ENCODE measurements around the gene ERCC5. TPM values are rescaled to one million over a fixed set of nuclear protein-coding genes. Genes with fewer than 3 reads are reported as not detected.

The ERCC5 gene
- total RNA-seq, 3 donors from 2014 or later = 58.6 to 85.0 (median 62.7) TPM

DNA sequence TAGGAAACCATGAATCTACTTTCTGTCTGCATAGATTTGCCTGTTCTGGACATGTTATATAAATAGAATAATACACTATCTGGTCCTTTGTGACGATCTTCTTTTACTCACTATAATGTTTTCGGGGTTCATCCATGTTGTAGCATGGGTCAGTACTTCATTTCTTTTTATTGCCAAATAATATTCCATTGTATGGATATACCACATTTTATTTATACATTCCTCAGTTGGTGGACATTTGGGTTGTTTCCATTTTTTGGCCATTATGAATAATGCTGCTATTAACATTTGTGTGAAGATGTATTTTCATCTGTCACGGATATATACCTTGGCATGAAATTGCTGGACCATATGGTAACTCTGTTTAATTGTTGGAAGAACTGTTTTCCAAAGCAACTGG, 40.2 kb upstream of the ERCC5 start:
- ATAC-seq = no peak
- H3K4me1 ChIP-seq (ENCODE audit: low read depth) = no peaks in the 10 kb centered on the region
- H3K9me3 ChIP-seq = no peaks in the 10 kb centered on the region
- no peak for DNase-seq
- no peak overlapping the region for H3K4me3 ChIP-seq
- intact Hi-C loops (cut with DNase I, micrococcal nuclease) = no loop called here
- TF ChIP-seq, protein P1, sequence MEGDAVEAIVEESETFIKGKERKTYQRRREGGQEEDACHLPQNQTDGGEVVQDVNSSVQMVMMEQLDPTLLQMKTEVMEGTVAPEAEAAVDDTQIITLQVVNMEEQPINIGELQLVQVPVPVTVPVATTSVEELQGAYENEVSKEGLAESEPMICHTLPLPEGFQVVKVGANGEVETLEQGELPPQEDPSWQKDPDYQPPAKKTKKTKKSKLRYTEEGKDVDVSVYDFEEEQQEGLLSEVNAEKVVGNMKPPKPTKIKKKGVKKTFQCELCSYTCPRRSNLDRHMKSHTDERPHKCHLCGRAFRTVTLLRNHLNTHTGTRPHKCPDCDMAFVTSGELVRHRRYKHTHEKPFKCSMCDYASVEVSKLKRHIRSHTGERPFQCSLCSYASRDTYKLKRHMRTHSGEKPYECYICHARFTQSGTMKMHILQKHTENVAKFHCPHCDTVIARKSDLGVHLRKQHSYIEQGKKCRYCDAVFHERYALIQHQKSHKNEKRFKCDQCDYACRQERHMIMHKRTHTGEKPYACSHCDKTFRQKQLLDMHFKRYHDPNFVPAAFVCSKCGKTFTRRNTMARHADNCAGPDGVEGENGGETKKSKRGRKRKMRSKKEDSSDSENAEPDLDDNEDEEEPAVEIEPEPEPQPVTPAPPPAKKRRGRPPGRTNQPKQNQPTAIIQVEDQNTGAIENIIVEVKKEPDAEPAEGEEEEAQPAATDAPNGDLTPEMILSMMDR (IDR thresholded peaks at IDR 0.05) = no peak
- H3K36me3 ChIP-seq (ENCODE audit: low read depth) = no peaks in the 10 kb centered on the region

DNA sequence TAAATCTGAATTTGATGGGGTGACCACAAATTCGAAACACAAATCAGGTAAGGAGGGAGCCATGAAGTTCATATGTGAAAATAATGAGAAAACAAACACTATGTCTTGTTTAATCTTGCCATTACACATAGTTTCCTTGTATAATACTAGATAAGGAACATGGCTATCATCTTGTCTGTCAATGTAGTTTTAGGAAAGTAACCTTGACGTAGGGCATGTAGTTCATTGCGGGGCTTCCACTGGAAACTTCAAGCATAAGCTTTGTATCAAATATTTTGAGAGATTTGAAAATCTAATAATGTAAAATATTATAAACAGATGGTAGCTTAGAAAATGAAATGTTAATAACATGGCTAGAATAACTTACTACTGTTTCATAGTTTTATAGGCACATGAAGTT, 38.1 kb upstream of the ERCC5 start:
- Histone ChIP-seq H3K4me1 (ENCODE audit: low read depth) (no peaks in the 10 kb centered on the region), H3K36me3 (ENCODE audit: low read depth) (no peaks in the 10 kb centered on the region), H3K9me3 (no peaks in the 10 kb centered on the region), H3K4me3 (no peak overlapping the region)
- TF ChIP-seq, protein P1 (IDR thresholded peaks at IDR 0.05) = no peak
- intact Hi-C loops (cut with DNase I, micrococcal nuclease) = no loop called here
- DNase-seq (no peak), ATAC-seq (no peak)

DNA sequence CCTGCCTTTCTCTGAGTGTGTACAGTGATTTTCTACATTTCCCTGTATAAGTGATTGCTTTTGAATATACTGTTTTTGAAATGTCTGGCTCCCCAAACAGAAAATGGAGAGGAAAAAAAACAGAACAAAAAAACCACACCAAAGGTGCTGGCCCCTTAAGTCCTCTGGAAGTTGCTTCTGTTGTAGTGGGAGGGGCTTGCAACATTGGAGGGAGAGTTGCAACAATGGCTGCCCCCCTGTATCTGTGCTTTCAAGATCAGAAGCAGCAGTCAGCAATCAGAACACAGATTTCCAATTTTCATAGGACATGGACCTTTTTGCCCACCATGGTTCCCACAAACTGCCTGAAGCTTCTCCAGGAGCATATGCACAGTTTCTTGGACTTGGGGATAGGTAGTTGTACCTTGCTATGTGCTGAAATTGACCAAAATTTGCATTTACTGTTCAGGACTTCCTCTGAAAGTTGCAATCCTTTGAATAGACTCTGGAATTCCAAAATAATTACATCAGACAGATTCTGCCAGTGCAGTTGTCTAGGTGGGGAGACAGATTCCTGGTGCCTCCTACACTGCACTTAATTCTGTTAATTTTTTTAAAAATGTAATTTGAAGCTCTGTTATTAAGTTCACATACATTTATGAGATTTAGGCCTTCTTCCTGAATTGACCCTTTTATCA, 33.1 kb upstream of the ERCC5 start:
- H3K36me3 ChIP-seq (ENCODE audit: low read depth) = no peaks in the 10 kb centered on the region
- no peak for ATAC-seq
- intact Hi-C loops (cut with DNase I, micrococcal nuclease) = no loop called here
- H3K4me1 ChIP-seq (ENCODE audit: low read depth) = no peaks in the 10 kb centered on the region
- no peaks in the 10 kb centered on the region for H3K9me3 ChIP-seq
- no peak overlapping the region for H3K4me3 ChIP-seq
- no peak for DNase-seq
- TF ChIP-seq, protein P1 (IDR thresholded peaks at IDR 0.05) = no peak

DNA sequence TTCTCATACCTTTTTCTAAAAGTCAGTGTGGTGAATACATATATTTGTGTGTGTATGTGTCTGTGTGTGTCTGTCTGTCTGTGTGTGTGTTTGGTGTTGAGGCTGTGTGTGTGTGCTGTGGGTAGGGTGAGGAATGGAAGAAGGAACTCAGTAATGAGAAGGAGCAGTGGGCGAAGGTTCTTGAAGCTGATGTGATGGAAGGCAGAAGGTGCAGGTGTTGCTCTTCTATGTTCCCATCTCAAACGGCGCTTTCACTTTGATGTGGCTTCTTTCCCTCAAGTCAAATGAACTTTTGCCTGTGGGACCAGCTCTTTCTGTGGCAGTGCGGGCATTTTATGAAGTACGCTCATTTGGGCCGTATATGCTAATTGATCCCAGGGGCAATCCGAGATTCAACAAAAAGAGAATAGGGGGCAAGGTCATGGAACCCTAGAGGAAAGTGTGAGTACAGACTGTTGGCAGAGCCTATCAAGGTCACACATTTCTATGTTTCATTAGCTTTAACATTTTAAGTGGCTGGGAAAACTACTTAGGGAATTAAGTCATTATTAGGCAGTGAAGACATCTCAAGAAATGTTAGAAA, 31.7 kb upstream of the ERCC5 start:
- H3K4me3 ChIP-seq = no peak overlapping the region
- intact Hi-C loops (cut with DNase I, micrococcal nuclease) = no loop called here
- ATAC-seq = no peak
- H3K4me1 ChIP-seq (ENCODE audit: low read depth) = no peaks in the 10 kb centered on the region
- H3K9me3 ChIP-seq = no peaks in the 10 kb centered on the region
- no peaks in the 10 kb centered on the region for H3K36me3 ChIP-seq (ENCODE audit: low read depth)
- no peak for DNase-seq
- TF ChIP-seq, protein P1 (IDR thresholded peaks at IDR 0.05) = no peak

DNA sequence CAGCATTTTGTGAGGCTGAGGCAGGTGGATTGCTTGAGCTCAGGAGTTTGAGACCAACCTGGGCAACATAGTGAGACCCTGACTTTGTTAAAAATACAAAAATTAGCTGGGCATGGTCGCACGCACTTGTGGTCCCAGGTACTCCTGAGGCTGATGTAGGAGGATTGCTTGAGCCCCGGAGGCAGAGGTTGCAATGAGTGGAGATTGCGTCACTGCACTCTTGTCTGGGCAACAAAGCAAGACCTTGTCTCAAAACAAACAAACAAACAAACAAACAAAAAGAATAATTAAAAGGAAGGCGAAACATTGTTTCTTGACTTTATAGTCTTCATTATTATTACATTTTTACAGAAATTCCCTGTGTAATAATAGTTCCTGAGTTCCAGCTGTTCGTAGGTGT, 31.0 kb upstream of the ERCC5 start:
- intact Hi-C loops (cut with DNase I, micrococcal nuclease) = no loop called here
- H3K36me3 ChIP-seq (ENCODE audit: low read depth) = no peaks in the 10 kb centered on the region
- TF ChIP-seq, protein P1 (IDR thresholded peaks at IDR 0.05) = no peak
- H3K9me3 ChIP-seq = no peaks in the 10 kb centered on the region
- H3K4me1 ChIP-seq (ENCODE audit: low read depth) = no peaks in the 10 kb centered on the region
- no peak for DNase-seq
- H3K4me3 ChIP-seq = no peak overlapping the region
- no peak for ATAC-seq
